Measurements from ENCODE around the gene WSCD1.

Gene WSCD1

GRCh38 chr17:6096201-6097004, 26.2 kb downstream of the WSCD1 start:
- Mint-ChIP-seq H3K4me3 (no peak overlapping the region), H3K27me3 (peaks cover 39 to 67% of the 10 kb centered on the region in 2 donors), H3K27ac (no peak overlapping the region), H3K4me1 (ENCODE audit: low read depth in 2 of 2) (no peaks in the 10 kb centered on the region), H3K9me3 (no peaks in the 10 kb centered on the region), H3K36me3 (ENCODE audit: insufficient read depth) (no peaks in the 10 kb centered on the region)
- no peak for DNase-seq
- ATAC-seq (replicated peaks), result no peak

- ATAC-seq (replicated peaks) (no peak), DNase-seq (no peak)
- H3K27me3 Mint-ChIP-seq, result peaks cover 38 to 66% of the 10 kb centered on the region in 2 donors
- H3K36me3 Mint-ChIP-seq (ENCODE audit: insufficient read depth), result no peaks in the 10 kb centered on the region
- H3K4me1 Mint-ChIP-seq (ENCODE audit: low read depth in 2 of 2), result no peaks in the 10 kb centered on the region
- H3K9me3 Mint-ChIP-seq, result no peaks in the 10 kb centered on the region
- no peak overlapping the region for H3K27ac Mint-ChIP-seq
- H3K4me3 Mint-ChIP-seq, result no peak overlapping the region
These were observed 26.8 kb downstream of the WSCD1 start for GRCh38 chr17:6097005-6097279.

DNA sequence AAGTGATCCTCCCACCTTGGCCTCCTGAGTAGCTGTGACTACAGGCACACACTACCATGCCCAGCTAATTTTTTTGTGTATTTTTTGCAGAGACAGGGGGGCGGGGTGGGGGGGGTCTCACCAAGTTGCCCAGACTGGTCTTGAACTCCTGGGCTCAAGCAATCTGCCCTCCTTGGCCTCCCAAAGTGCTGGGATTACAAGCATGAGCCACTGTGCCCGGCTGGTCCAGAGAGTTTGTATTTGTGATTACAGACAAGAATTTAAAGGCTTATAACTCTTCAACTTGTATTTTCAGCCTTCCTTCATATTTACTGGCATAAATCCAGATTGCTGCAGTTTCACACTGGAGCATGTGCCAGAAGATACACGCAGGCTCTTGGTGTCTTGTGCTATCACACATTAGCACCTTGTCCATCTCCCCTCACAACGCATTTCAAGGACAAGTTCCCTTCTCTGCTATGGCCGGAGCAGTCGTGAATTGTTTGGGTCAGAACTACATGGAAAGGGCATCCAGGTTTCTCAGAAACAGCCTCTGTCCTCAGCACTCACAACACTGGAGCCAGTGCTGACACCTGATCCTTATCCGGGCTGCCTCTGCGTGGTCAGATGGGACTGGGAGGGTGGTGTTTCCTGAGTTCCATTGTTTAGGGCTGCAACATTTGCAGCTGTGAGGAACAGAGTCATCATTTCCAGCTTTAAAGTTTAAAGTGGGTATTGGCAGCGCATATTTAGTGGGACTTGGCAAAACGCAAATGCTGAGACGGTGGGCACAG, 28.1 kb downstream of the WSCD1 start:
- no peak for DNase-seq
- no peaks in the 10 kb centered on the region for H3K9me3 Mint-ChIP-seq
- H3K4me1 Mint-ChIP-seq (ENCODE audit: low read depth in 2 of 2), result no peaks in the 10 kb centered on the region

DNA sequence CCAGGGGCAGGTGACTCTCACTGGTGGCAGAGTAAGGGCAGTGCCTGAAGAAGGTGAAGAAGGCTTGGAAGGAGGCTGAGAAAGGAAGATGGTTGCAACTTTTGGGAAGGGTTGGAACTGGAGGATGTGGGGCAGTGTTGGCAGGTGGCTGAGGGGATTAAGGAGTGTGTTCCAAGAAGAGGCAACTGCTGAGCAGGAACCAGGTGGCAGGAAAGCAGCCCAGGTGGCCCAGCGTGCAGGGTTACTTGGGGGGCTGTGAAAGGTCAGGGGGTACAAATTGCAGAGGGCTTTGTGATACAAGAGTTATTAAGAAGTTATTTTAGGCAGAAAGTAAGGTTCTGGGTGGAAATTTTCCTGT, 28.6 kb downstream of the WSCD1 start:
- H3K36me3 Mint-ChIP-seq (ENCODE audit: insufficient read depth), result peaks cover 3% of the 10 kb centered on the region
- DNase-seq, result no peak
- no peak overlapping the region for H3K27ac Mint-ChIP-seq
- H3K9me3 Mint-ChIP-seq, result no peaks in the 10 kb centered on the region
- H3K27me3 Mint-ChIP-seq, result peaks cover 26 to 59% of the 10 kb centered on the region in 2 donors
- H3K4me1 Mint-ChIP-seq (ENCODE audit: low read depth in 2 of 2), result no peaks in the 10 kb centered on the region
- H3K4me3 Mint-ChIP-seq, result no peak overlapping the region
- no peak for ATAC-seq (replicated peaks)

More for the DNA sequence above, 28.1 kb downstream of the WSCD1 start:
- no peak for ATAC-seq (replicated peaks)
- no peak overlapping the region for H3K27ac Mint-ChIP-seq
- H3K4me3 Mint-ChIP-seq, result no peak overlapping the region
- H3K36me3 Mint-ChIP-seq (ENCODE audit: insufficient read depth), result peaks cover 3% of the 10 kb centered on the region
- H3K27me3 Mint-ChIP-seq, result peaks cover 30 to 61% of the 10 kb centered on the region in 2 donors

DNA sequence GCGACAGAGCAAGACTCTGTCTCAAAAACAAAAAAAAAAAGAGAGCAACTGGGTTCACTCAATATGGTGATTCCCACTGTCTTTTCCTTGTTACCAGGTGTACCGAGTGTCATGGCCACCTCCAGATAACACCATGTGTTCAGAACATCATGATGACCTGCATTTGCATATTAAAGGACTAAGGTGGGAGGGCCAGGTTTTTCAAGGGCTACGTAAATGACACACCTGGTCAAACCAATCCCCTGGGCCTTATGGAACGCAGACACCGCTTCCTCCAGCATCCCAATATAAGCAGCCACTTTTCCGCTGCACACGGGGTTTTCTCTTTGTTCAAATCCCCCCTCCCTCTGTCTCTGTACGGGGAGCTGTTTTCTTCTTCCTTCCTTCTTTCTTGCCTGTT, 29.3 kb downstream of the WSCD1 start:
- H3K4me3 Mint-ChIP-seq, result no peak overlapping the region
- H3K36me3 Mint-ChIP-seq (ENCODE audit: insufficient read depth), result peaks cover 3% of the 10 kb centered on the region

DNA sequence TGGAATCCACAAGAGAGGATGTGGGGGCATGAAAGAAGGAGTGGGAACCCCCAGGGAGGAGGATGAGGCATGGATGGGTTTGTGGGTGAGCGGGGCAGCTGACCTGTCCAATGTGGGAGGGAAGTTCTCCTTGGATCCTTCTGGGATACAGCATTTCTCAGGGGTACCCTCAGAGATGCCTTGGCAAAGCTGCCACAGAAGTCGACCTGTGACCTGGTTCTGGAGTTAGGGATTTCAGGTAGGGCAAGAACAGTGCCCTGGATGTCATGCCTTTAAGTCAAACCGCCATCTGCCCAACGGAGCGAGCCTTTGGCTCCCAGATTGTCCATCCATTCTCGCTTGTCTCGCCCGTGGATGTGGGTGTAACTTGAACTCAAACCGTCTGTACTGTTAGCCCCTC, 30.0 kb downstream of the WSCD1 start:
- no peak overlapping the region for H3K4me3 Mint-ChIP-seq
- no peak overlapping the region for H3K27ac Mint-ChIP-seq
- DNase-seq (no peak), ATAC-seq (replicated peaks) (no peak)
- H3K27me3 Mint-ChIP-seq, result peaks cover 19 to 59% of the 10 kb centered on the region in 2 donors
- H3K36me3 Mint-ChIP-seq (ENCODE audit: insufficient read depth), result peaks cover 3% of the 10 kb centered on the region
- H3K4me1 Mint-ChIP-seq (ENCODE audit: low read depth in 2 of 2), result no peaks in the 10 kb centered on the region
- no peaks in the 10 kb centered on the region for H3K9me3 Mint-ChIP-seq

More for the DNA sequence above, 29.3 kb downstream of the WSCD1 start:
- Mint-ChIP-seq H3K27ac (no peak overlapping the region), H3K4me1 (ENCODE audit: low read depth in 2 of 2) (no peaks in the 10 kb centered on the region), H3K27me3 (peaks cover 21 to 59% of the 10 kb centered on the region in 2 donors), H3K9me3 (no peaks in the 10 kb centered on the region)
- DNase-seq (no peak), ATAC-seq (replicated peaks) (no peak)

DNA sequence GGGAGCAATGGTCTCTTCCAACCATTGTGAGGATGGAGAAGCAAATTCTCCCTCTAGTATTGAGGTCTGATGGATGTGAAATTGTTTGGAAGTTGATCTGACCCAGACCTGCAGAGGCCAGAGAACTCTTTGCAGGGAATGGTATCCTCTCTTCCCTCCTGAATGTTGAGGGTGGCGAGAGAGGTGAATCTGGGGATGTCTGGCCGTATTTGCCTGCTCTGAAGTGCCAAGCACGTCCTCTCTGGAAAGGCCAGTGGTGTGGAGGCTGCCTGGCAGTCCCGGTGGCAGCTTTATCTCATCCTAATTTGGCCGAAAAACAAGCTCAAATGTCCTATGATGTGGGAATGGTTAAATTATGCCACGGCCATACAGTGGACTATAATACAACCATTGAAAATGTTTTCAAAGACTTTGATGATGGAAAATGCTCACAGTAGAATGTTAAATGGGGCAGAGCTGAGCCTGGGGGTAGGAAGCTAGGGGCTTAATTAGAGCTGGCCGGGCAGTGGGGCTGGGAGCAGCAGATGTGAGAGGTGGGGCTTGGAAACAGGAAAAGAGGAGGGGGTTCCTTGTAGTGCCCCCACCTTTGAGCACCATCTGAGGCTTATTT, 30.8 kb downstream of the WSCD1 start:
- Mint-ChIP-seq H3K4me1 (ENCODE audit: low read depth in 2 of 2) (no peaks in the 10 kb centered on the region), H3K9me3 (no peaks in the 10 kb centered on the region), H3K27me3 (peaks cover 21 to 59% of the 10 kb centered on the region in 2 donors), H3K36me3 (ENCODE audit: insufficient read depth) (peaks cover 3% of the 10 kb centered on the region), H3K27ac (no peak overlapping the region), H3K4me3 (no peak overlapping the region)
- DNase-seq (no peak), ATAC-seq (replicated peaks) (no peak)

DNA sequence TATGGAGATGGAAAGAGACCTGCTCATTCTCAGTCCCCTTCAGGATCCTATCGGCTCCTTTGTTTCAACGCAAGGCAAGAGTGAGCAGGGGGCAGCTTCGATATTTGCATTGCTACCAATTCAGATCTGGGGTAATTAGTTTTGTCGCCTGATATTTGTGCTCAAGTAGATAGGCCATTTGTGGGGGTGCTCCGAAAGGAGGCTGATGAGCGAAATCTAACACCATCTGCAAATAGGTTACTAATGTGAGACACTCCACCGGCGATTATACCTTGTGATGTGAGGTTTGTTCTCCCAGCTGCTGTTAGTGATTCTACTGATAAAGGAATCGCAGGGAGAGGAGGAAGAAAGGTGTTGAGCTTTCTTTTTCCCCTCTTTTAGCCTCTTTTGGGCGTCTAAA, 31.5 kb downstream of the WSCD1 start:
- peaks cover 28 to 66% of the 10 kb centered on the region in 2 donors for H3K27me3 Mint-ChIP-seq
- H3K4me3 Mint-ChIP-seq, result no peak overlapping the region
- peaks cover 3% of the 10 kb centered on the region for H3K36me3 Mint-ChIP-seq (ENCODE audit: insufficient read depth)
- ATAC-seq (replicated peaks), result no peak
- no peak overlapping the region for H3K27ac Mint-ChIP-seq
- no peak for DNase-seq
- no peaks in the 10 kb centered on the region for H3K9me3 Mint-ChIP-seq
- no peaks in the 10 kb centered on the region for H3K4me1 Mint-ChIP-seq (ENCODE audit: low read depth in 2 of 2)

GRCh38 chr17:6102615-6103014, 32.4 kb downstream of the WSCD1 start:
- ATAC-seq (replicated peaks), result no peak
- H3K27ac Mint-ChIP-seq, result no peak overlapping the region
- peaks cover 3% of the 10 kb centered on the region for H3K36me3 Mint-ChIP-seq (ENCODE audit: insufficient read depth)
- H3K27me3 Mint-ChIP-seq, result peaks cover 32 to 75% of the 10 kb centered on the region in 2 donors
- H3K4me3 Mint-ChIP-seq, result no peak overlapping the region
- H3K9me3 Mint-ChIP-seq, result no peaks in the 10 kb centered on the region
- no peaks in the 10 kb centered on the region for H3K4me1 Mint-ChIP-seq (ENCODE audit: low read depth in 2 of 2)
- DNase-seq, result no peak

- H3K4me1 Mint-ChIP-seq (ENCODE audit: low read depth in 2 of 2), result no peaks in the 10 kb centered on the region
- no peaks in the 10 kb centered on the region for H3K9me3 Mint-ChIP-seq
- H3K36me3 Mint-ChIP-seq (ENCODE audit: insufficient read depth), result peaks cover 3% of the 10 kb centered on the region
- no peak overlapping the region for H3K27ac Mint-ChIP-seq
- no peak overlapping the region for H3K4me3 Mint-ChIP-seq
- no peak for DNase-seq
- no peak for ATAC-seq (replicated peaks)
- peaks cover 36 to 76% of the 10 kb centered on the region in 2 donors for H3K27me3 Mint-ChIP-seq
These were observed 34.9 kb downstream of the WSCD1 start for GRCh38 chr17:6104956-6105648.

GRCh38 chr17:6105649-6106007, 35.4 kb downstream of the WSCD1 start:
- Mint-ChIP-seq H3K9me3 (no peaks in the 10 kb centered on the region), H3K4me3 (no peak overlapping the region), H3K36me3 (ENCODE audit: insufficient read depth) (peaks cover 3% of the 10 kb centered on the region), H3K27me3 (peaks cover 40 to 76% of the 10 kb centered on the region in 2 donors), H3K27ac (no peak overlapping the region), H3K4me1 (ENCODE audit: low read depth in 2 of 2) (no peaks in the 10 kb centered on the region)
- DNase-seq (no peak), ATAC-seq (replicated peaks) (no peak)

DNA sequence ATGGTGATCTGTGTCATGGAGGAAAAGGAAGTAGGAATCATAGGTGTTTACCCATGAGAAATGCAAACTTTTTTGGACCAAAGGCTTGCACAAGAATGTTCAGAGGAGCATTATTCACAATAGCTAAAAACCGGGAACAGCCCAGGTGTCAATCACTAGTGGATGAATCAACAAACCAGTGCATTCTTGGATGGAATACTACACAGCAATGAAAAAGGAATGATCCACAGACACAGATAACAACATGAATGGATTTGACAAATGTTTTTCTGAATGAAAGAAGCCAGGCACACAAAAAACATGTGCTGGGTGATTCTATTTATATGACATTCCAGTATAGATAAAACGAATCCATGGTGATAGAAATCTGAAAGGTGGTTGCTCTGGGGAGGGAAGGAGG, 36.0 kb downstream of the WSCD1 start:
- Mint-ChIP-seq H3K4me1 (ENCODE audit: low read depth in 2 of 2) (no peaks in the 10 kb centered on the region), H3K27me3 (peaks cover 42 to 76% of the 10 kb centered on the region in 2 donors), H3K36me3 (ENCODE audit: insufficient read depth) (peaks cover 3% of the 10 kb centered on the region), H3K9me3 (no peaks in the 10 kb centered on the region), H3K4me3 (no peak overlapping the region), H3K27ac (no peak overlapping the region)
- ATAC-seq (replicated peaks) (no peak), DNase-seq (no peak)

- ATAC-seq (replicated peaks) (no peak), DNase-seq (no peak)
- H3K9me3 Mint-ChIP-seq, result no peaks in the 10 kb centered on the region
- H3K36me3 Mint-ChIP-seq (ENCODE audit: insufficient read depth), result no peaks in the 10 kb centered on the region
- H3K27ac Mint-ChIP-seq, result no peak overlapping the region
- no peaks in the 10 kb centered on the region for H3K4me1 Mint-ChIP-seq (ENCODE audit: low read depth in 2 of 2)
- H3K4me3 Mint-ChIP-seq, result no peak overlapping the region
- H3K27me3 Mint-ChIP-seq, result peaks cover 41 to 72% of the 10 kb centered on the region in 2 donors
These were observed 37.6 kb downstream of the WSCD1 start for GRCh38 chr17:6107791-6108190.

All from effector memory CD8-positive, alpha-beta T cell (primary cell).